Activated T-cell treated with anti-CD3 and anti-CD28 coated beads, Interleukin-2, amount 50 U/mL, for 1 hour (primary cell): Measurements from ENCODE around the gene MRPL4.

Experiments
- DNase-seq: peaks from one replicate; pipeline ENCODE4 v3.0.0-alpha.2; 2020

MRPL4 gene

DNA sequence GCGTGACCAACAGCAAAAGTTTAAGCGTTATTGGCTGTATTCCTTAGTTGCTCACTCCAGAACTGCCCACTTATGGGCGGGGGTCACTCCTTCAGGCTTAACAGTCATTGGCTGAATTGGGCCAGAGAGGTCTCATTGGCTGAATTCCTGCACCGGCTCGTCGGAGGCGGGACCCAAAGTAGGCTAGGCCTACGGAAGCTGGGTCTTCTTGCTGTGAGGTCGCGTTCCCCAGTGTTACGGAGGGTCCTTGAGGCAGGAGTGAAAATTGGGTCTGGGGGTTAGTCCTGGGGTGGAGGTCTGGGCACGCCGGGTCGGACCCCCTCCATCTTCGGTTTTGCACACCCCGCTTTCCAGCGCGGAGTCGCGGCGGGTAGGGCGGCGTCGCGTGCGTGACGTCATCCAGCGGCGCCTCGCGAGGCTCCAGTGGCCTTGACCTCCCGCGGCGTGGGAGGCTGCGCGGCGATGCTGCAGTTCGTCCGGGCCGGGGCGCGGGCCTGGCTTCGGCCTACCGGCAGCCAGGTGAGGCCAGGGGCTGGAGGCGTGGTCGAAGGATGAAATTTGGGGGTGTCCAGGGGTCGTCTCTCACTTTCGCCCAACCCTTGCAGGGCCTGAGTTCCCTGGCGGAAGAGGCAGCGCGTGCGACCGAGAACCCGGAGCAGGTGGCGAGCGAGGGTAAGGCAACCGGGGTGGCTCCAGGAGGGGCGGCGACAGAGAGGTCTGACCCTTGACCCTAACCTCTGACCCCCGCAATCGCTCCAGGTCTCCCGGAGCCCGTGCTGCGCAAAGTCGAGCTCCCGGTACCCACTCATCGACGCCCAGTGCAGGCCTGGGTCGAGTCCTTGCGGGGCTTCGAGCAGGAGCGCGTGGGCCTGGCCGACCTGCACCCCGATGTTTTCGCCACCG, at the start of gene MRPL4:
Gene MRPL4 (plus strand): TSS at position 423 of the 903 bp plus-strand sequence. CDS start 40 bp downstream, at position 463.
- DNase-seq: peak; percentile 92

DNA sequence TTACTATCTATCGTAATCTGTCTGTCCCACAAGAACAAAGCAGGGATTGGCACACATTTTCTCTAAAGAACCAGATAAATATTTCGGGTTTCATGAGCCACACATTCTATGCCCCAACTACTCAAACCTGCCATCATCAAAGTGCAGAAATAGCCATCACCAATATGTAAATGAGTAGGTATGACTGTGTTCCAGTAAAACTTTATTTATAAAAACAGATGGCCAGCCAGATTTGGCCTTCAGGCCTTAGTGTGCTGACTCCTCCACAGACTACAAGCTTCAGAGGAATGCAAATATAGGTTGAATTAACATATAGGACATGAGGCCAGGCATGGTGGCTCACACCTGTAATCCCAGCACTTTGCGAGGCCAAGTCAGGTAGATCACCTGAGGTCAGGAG, 48.3 kb upstream of the MRPL4 start:
- no peak for DNase-seq

DNA sequence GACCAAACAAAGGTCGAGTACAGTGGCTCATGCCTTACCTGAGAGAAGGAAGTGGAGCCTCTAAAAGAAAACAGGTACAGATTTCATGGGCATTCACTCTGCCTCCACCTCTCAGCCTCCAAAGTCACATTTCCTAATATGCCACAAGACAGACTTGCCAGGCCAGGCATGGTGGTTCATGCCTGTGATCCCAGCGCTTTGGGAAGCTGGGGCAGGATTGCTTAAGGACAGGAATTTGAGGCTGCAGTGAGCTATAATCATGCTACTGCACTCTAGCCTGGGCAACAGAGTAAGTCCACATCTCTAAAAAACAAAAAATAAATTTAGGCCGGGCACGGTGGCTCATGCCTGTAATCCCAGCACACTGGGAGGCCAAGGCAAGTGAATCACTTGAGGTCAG, 46.4 kb upstream of the MRPL4 start:
- no peak for DNase-seq

DNA sequence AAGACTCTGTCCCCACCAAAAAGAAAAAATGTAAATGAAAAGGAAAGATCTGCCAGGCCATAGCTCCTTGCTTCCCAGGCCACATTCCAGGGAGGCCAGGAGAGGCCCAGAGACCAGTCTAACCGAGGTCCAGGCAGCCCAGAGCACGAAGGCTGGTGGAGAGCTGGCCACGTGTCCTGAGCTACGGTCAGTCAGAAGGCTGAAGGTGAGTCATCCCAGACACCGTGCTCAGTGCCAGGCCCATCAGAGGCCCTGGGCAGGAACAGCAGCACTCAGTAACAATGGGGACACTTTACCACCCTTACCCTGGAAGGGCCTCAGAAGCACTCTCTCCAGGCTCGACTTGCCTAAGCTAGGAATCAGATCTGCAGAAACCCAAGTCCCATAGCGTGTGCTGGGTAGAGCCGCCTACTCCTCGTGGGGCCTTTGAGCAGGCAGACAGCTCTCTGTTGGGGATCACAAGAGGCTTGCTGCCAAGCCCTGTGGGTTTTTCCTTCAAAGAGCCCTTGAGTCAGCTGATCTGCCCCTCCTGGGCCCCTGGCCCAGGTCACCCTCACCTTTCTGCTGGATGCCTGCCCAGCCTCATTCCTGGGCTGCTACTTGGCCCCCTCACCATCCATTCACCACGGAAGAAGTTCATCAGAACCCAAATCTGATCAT, 45.7 kb upstream of the MRPL4 start:
- no peak for DNase-seq

DNA sequence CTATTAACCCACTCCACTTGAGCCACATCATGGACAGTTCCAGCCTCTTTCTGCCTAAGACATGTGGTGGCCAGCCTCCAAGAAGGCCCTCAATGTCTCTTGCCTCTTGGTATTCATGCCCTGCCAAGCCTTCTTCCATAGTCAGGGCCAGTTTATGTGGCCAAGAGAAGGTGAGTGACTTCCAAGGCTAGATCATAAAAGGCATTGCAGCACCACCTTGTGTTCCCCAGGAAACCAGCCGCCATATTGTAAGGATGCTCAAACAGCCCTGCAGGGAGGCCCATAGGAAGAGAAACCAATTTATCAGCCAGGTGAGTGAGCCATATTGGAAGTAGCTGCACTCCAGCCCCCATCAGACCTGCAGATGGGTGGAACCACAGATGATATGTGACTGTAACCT, 45.0 kb upstream of the MRPL4 start:
- DNase-seq: no peak

DNA sequence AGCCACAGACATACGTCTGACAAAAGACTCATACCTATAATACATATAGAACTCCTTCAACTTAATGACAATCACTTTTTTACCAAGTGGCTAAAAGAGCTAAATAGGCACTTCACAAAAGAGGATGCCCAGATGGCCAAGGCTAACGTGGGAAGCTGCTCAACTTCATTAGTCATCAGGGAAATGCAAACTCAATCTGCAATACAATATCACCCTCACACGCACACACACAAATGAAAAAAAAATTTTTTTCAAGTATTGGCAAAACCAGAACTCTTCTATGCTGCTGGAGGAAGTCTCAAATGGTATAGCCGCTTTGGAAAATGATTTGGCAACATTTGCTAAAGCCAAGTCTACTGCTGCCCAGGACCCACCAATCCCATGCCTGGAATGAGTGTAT, 42.7 kb upstream of the MRPL4 start:
- no peak for DNase-seq

DNA sequence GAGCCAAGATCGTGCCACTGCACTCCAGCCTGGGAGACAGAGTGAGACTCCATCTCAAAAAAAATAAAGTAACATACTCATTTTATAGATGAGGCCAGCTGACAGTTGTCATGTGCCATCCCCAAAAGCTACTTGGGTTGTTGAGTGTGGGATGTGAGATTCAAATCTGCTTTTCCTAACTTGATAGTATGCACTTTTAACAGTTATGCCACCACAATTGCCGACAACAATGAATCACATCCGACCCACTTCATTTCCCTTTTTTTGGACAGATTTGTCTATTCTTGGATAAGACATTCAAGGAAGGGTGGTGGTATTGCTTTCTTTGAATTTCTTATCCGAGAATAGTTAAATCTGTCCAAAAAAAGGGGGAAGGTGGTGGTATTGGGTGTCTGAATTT, 41.0 kb upstream of the MRPL4 start:
- DNase-seq: no peak

DNA sequence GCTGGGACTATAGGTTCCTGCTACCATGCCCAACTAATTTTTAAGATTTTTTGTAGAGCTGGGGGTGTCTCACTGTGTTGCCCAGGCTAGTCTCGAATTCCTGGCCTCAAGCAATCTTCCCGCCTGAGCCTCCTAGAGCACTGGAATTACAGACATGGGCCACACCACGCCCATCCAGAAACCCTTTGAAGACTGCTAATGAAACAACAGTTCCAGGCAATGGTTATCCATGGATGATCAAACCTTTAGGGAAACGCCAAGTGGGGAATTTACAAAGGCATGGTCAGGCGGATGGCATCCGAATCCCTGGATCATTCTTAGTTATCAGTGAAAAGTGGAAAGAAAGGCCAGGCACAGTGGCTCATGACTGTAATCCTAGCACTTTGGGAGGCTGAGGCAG, 40.3 kb upstream of the MRPL4 start:
- DNase-seq: no peak

DNA sequence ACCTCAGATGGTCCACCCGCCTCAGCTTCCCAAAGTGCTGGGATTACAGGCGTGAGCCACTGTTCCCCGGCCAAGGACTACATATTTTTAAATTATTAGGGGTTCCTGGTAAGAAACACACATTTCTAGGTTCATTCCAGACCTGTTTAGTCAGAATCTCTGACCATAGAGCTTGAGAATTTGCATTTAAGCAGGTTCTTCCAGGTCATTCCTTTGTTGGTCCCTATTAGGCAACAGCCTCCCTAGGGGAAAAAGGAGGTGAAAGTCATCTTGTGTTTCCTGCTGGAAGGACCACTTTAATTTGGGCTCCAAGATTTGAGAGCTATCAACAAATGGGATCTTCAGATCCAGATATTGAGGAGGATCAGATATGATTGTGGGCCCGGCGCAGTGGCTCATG, 37.2 kb upstream of the MRPL4 start:
- DNase-seq: no peak

DNA sequence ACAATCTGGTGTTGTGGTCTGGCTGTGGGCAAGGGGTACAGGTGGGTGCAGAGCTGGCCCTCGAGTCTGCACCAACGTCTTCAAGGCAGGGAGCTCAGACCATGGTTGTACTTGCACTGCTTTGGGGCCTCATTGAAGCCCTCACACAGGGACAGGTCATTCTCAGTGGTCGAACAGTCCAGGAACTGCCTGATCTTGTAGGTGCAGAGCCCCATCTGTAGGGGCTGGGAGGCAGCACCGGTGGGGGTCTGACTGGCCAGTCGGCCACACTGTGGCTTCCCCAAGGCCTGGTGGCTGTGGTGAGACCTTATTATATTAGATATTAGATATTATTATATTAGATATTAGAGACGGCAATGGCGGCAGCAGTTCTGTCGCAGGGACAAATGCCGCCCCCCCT, 34.9 kb upstream of the MRPL4 start:
- DNase-seq: no peak

DNA sequence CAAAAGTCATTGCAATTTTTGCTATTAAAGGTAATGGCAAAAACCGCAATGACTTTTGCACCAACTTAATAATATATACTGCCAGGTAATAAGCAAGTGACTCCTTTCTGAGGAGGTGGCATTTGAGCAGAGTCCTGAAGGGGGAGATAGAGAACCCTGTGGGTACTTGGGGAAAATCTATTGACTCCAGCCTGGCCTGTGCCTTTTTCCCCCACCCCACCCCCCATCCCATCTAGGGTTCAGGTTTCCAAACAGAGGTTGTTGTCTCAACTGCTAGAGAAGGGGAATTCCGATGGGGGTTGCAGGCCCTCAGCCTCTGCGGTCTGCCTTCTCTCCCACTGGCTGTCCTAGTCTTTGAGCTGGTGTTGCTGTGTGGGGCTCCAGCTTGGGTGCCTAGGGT, 32.3 kb upstream of the MRPL4 start:
- peak; percentile 31 for DNase-seq

DNA sequence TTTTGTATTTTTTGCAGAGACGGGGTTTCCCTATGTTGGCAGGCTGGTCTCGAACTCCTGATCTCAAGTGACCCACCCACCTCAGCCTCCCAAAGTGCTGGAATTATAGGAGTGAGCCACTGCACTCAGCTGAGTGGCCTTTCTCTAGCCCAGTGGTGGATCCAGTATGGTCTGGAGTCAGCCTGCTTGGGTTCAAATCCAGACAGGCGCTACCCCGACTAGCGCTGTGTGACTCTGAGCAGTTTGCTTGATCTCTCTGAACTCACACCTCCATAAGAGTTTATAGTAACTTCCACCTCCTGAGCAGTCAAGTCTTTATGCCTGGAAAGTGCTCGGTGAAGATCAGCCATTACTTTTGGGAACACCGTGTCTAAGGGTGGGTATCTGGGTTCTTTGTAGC, 31.3 kb upstream of the MRPL4 start:
- DNase-seq: no peak

DNA sequence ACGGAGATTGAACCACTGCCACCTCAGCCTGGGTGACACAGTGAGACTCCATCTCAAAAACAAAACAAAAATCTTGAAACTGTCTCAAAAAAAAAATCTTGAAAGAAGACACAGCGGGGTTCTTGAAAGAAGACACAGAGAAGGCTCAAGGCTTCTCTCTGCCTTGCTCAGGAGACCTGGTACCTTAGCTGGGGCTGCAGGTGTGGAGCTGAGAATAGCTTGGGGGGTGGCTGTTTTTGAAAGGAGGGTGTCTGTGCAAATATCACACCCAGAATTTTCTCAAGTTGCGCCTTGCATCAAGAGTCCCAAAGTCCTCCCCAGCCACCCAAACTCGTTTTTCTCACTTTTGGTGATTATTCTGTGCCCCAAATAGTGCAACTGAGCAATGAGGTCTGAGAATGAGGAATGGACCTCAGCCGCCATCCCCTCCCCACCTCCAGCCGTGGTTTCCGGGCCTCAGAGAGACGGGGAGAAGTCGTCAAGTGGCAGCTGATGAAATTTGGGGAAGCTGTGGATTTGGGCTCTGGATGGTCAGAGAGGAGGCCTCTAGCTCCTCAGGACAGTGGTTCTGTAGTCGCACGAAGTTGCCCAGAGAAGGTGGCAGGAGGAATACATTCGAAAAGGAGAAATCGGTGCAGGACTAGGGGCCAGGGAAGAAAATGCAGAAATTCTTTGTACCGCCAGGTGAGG, 29.7 kb upstream of the MRPL4 start:
- DNase-seq: no peak

DNA sequence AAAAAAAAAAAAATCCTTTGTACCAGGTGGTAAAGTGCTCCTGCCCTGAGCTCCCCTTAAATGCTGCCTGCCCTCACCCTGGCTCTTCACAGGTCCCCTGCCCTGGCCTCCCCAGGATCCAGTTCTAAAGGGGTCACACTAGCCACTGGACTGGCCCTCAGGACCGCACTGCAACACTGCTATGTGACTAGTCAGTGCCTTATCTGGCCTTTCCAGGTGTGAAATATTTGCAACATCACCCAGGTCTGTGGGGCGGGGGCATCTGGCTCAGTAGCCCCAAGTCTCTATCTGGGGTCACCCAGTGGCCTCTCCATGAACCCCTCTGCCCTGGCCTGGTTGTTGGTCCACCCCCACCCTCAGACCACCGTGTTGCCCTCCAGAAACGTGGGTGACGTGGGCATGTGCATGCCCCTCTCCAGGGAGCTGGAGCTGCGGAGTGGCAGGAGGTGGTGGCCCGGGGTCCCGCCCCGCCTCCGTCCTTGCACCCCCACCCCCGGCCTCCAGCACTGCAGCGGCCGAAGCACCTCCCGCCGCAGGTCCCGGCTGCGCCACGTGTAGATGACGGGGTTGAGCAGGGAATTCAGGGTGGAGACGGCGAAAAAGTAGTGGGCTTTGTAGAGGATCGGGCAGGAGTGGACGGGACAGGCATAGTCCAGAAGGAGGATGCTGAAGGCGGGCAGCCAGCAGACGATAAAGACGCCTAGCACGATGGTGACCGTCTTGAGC, 28.4 kb upstream of the MRPL4 start:
- no peak for DNase-seq

DNA sequence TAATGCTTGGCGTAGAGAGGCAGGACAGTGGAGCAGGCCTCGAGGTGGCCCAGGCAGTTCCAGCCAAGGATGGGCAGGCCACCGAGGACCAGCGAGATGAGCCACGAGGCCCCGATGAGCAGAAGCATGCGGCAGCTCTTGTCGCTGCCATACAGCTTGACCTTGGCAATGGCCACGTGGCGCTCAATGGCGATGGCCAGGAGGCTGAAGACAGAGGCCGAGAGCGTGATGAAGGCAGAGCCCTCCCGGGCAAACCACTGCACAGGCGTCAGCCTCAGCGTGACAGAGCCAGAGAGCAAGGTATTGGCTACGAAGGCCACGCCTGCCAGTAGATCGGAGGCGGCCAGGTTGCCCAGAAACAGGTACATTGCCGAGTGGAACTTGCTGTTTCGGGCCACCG, 27.7 kb upstream of the MRPL4 start:
- no peak for DNase-seq

DNA sequence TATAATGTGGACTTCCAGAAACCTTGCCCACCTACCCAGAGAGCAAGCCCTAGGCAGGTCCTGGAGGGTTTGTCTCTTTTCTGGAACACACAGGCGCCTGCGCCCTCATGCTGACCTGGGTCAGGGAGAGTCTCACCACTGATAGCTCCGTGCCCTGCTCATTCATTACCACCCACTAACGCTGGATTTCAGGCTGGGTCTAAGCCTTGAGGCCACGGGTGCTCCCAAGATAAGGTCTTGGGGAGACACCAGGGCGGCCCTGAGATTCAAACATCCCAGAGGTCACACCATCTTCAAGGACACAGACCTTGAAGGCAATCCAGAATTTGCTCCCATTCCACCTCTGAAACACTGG, 26.0 kb upstream of the MRPL4 start:
- no peak for DNase-seq

DNA sequence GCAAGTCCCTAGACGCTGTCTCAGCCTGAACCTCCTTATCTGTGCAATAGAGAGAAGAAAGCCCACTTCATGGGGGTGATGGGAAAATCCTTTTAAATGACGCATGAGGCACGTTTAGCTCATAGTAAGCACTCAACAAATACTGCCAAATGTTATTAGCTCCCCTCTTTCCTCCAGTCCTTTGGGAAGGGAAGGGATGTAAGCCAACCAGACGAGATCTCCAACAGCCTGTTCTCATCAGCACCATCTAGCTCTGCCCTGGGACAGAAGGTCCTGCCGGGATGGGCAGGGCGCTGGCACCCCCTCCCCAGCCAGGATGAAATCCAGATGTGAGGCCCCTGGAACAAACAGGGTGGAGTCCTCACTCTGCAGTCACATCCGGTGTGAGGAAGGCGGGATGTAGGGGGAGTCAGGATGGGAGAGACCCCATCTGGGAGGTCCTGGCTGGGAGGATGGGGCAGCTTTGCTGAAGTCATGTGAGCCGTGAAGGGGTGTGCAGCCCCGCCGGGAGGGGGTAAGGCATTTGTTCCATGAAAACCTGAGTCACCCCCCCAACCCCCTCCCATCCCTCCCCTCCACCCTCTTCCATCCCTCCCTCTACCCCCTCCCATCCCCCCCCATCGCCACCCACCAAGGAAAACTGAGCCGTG, 25.5 kb upstream of the MRPL4 start:
- no peak for DNase-seq

DNA sequence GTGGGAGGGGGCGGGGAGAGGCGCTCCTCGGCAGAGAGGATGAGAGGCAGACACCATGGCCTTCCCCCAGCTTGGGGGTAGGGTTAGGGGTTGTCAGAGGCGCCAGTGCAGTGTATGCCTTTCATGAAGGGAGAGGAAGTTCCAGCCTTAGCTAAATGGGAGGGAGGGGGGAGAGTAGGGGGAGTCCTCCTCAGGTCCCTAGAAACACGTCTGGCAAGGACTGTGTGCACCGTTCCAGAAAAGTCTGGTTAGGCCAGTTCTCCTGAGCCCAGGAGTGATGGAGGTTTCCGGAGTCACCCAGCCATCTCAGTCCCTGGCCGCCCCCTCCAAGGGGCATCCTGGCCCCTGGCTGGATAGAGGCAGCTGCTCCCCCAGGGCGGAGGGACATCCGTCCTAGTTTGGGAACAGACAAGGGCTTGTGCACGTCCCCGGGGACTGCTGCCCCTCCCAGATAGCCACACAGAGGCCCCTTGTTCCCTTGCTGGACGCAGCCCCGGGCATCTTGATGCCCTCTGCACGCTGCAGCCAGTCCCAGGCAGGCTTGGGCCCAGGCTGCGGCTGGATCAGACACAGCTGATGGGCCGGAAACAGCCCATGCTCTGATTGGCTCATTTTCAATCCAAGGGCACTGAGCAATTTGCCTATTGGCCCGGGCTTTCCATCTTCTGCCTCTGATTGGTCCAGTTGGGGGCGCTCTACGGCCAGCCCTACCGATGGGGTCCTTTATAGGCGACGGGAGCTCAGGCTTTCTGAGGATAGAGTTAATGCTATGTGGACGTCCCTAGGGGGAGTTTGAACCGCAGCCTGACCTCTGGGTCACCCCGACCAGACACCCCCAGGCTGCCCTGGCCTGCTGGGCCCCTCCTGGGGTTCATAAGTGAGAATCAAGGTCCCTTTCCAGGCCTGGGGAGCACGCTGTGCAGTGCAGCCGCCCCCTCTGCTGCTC, 24.7 kb upstream of the MRPL4 start:
- no peak for DNase-seq

DNA sequence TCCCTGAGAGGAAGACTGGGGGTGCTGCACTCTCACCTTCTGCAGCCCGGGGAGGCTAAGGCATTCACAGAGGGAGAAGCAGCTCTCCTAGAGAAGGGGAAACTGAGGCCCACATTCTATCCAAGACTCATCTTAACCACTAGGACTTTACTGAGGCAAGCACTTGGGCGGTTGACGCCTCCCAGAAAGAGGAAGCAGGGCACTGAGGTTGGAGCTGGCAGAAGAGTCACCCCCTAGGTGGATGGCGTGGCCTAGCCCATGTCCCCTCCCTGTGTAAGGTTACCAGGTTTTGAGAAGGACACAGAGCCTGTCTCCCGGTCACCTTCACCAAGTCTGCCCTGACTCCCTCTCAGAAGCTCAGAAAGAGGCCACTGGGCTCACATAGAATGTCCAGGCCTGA, 23.6 kb upstream of the MRPL4 start:
- no peak for DNase-seq

DNA sequence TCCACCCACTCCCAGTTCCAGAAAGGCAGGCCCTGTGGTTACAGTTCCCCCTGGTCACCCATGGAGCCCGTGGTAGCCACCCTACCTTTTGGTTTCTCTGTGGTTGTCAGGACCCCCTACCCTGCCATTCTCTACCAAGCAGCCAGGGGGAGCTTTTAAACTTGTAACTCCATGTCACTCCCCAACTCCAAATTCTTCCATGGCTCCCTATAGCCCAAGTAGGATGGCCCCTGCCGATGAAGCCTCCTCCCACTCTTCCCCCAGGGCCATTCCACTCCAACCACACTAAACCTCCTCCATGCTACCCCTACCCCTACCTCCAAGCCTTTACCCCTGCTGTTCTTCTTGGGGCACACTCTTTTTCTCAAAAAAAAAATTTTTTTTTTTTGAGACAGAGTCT, 23.1 kb upstream of the MRPL4 start:
- peak; percentile 38 for DNase-seq

DNA sequence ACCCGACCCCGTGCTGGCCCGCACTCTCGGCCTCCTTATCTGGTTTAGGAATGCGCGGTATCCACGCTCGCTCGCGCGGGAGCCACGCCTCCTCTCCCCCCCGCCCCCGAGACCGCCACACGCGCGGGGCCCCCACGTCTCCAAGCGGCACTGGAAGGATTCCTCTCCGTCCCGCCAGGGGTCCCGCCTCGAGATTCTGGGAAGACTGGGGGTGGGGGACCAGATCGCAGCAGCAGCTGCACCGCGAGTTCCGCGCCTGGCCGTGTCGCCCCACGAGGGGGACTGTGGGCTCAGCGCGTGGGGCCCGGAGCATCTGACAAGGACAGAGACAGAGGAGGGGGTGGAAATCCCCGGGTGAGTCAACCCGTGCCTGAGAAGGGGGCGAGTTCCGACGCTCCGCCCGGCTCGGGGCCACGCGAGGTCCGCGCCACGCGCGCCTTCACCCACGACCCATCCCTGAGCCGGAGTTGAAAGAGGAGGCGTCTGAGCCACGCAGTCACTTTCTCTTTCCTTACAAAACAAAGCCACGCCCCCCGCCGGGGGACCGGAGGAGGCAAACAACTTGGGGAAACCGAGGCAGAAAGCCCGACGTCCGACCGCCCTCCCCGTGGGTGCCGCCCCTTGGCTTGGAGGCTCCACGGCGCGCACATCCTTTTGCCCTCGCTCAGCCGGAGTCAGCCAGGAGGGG, 21.7 kb upstream of the MRPL4 start:
- DNase-seq: peak; percentile 75
